ENCODE results near the gene TP53RK.
A peak's percentile ranks its signal among the peaks of the same experiment; 100 is the strongest.

TP53RK gene

DNA sequence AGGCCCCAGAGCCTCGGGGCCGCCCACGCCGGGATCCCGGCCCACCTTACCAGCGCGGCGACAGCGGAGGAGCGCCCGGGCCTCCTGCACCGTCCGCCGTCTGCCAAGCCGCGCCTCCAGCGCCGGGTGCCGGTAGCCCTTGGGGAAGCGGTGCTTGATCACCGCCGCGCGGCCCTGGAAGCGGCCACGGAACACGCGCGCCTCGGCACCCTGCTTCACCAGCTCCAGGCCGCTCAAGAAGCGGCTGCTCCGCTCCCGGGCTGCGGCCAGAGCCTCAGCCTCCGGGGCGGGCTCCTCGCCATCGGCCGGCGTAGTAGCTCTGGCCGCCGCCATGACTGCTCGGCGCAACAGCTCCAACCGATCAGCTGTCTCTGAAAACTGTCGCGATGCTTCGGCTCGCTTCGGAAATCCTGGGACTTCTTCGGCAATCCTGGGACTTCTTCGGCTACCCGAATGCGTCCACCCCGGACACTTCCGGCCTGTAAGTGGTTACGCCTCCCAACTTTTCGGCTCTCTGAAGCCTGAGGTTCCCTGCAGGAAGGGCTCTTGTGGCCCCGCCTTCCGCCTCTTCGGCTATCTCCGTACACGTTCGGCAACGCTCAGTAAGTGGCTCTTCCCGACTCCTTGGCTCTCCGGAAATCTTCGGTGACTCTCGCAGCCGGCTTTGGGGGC lies at the start of gene TP53RK:
Gene TP53RK, minus strand, starts transcription at position 363 of the 672 bp plus-strand sequence. Its CDS starts 30 bp downstream, at position 333.
- DNase-seq, result peak; percentile 87

DNA sequence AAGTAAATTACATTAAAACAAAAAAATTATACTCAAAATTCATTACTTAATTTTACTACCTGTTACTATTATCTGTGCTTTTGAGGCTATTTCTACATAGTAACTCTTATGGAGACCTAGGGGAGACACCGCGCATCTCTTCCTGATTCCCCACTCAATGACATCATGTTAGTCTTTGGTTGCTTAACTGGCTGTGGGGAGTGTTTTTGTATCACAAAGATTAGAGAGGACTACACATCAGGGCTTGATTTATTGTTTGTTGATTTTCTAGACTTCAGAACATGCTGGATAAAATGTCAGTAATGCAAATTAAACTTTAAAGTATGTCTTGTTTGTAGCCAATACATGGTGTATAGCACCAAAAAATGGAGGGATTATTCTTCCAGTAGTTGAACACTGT lies 46.2 kb upstream of the TP53RK start:
- DNase-seq, result no peak

GRCh38 chr20:46731770-46732169 lies 42.5 kb upstream of the TP53RK start:
- DNase-seq, result no peak

GRCh38 chr20:46725186-46726165 lies 36.2 kb upstream of the TP53RK start:
- no peak for DNase-seq

DNA sequence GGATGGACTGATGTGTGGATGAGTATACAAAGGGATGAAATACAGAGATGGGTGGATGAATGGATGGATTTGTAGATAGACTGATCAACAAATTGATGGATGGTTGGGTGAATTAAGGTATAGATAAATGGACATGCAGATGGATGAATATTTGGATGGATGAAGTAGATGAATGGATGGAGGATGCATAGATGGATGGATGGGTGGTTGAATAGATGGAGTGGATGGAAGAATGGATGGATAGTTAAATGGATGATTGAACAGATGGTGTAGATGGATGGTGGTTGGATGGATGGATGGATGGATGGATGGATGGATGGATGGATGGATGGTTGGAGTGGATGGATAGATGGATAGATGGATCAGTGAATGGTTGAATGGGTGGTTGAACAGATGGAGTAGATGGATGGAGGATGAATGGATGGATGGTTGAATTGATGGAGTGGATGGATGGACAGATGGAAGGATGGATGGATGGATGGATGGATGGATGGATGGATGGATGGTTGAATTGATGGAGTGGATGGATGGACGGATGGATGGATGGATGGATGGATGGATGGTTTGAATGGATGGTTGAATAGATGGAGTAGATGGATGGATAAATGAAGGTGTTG lies 35.2 kb upstream of the TP53RK start:
- DNase-seq, result no peak

DNA sequence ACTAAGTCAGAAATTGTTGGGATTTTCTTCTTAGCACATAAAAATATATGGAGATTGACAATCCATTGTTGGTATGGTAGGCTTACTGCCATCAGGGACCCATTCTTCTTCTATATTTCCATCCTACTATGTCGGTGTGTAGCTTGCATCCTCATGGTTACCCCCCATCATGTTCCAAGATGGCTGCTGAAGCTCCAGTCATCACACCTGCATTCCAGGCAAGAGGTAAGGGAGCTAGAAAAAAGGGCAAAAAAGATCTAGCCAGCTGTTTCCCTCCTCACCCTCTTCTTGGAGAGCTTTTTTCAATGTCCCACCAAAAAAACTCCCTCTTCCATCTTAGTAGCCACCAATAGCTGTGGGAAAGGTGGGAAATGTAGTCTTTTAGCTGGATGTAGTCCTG lies 33.8 kb upstream of the TP53RK start:
- no peak for DNase-seq

DNA sequence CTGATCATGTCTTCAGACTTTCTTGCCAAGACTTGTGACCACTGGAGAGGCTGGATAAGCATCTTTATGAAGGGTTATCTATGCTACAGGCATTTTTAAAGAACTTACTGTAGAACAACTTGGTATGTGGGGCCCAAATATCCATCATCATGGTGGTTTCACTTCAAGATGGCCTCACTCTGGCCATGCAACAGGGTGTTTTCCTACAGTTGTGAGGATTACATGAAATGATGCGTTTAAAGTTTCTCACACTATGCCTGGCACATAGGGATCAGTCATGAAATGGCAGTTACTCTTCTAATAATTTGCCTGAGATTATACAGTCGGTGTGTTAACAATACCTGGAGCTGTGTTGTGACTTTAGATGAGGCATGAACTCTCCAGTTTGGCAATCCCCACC lies 33.2 kb upstream of the TP53RK start:
- no peak for DNase-seq

- no peak for DNase-seq
Measured at GRCh38 chr20:46721476-46721875, 32.2 kb upstream of the TP53RK start.

- DNase-seq, result no peak
Measured at GRCh38 chr20:46720776-46721425, 31.7 kb upstream of the TP53RK start.

GRCh38 chr20:46720019-46720418 lies 30.8 kb upstream of the TP53RK start:
- DNase-seq, result no peak

DNA sequence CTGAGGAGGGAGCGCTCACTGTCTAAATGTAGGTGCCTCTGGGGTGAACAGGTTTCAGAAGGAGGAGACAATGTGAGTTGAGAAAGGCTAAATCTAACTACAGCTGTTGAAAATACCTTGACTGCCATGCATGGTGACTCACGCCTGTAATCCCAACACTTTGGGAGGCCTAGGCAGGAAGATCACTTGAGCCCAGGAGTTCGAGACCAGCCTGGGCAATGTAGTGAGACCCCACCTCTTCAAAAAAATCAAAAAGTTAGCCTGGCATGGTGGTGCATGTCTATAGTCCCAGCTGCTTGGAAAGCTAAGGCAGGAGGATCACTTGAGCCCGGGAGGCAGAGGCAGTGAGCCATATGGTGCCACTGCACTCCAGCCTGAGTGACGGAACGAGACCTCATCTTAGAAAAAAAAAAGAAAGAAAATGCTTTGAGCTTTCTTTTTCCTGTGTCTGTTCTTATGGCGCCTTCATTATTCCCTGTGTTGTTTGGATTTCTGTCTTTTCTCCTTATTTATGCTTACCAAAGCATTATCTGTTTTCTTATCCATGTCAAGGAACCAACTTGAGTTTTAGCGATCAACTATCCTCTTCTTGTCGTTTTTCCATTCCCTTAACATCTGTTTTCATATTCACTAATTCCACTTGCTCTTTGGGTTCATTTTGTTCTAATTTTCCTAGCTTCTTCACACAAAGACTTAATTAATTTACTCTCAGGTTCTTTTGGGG lies 28.7 kb upstream of the TP53RK start:
- DNase-seq, result no peak

- no peak for DNase-seq
Measured at GRCh38 chr20:46715292-46715756, 26.1 kb upstream of the TP53RK start.

- DNase-seq, result no peak
Measured at GRCh38 chr20:46713957-46714834, 25.0 kb upstream of the TP53RK start.

DNA sequence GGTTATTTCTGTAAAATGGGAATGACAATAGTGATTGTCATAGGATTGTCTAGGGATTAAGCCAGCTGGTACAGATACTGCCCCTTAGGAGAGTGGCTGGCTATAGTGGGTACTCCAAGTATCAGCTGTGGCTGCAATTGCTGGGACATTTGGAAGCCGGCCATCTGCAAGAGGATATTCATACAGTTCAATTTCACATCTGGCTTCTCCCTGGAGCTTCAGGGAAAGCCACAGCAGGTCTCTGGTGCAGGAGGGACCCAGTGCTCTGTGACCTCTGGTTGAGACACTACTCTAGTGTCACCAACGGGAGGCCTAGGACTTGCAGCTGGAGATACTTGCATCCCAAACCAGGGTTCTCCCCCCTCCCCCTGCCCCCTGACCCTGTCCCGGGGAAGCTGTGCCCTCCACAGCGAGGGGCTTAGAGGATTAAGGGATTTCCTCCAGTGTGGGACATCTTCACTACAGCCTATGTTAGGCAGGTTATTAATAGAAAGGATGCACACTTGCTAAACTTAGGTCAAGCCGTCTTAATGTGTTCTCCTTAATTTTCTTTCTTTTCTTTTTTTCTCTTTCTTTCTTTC lies 22.9 kb upstream of the TP53RK start:
- DNase-seq, result no peak

- DNase-seq, result no peak
Measured at GRCh38 chr20:46710153-46710913, 21.1 kb upstream of the TP53RK start.

- DNase-seq, result no peak
Measured at GRCh38 chr20:46709459-46710152, 20.4 kb upstream of the TP53RK start, which contains the start of gene SLC2A10. Gene SLC2A10, plus strand, starts transcription at chr20:46709649. Its CDS starts 88 bp downstream, at chr20:46709737.

GRCh38 chr20:46709055-46709458 lies 19.8 kb upstream of the TP53RK start:
- DNase-seq, result no peak

- DNase-seq, result no peak
Measured at GRCh38 chr20:46708172-46708860, 19.1 kb upstream of the TP53RK start.

GRCh38 chr20:46706242-46706641 lies 17.0 kb upstream of the TP53RK start:
- no peak for DNase-seq

Measured in activated CD4-positive, alpha-beta T cell treated with anti-CD3 and anti-CD28 coated beads for 1 hour (primary cell).